H9 (cell line): Measurements from ENCODE around the gene NFE2. TPM values are rescaled to one million over a fixed set of nuclear protein-coding genes. Genes with fewer than 3 reads are reported as not detected.

Source experiments
- DNase-seq: peaks from one replicate; pipeline ENCODE4 v3.0.0-alpha.2; 2017
- H2AFZ ChIP-seq: one replicate; pipeline ENCODE4 v1.6.1; 2013; ENCODE audit warnings: mild to moderate bottlenecking, low read length, control low read depth, moderate library complexity
- H2AK5ac ChIP-seq: 2 replicates; pipeline ENCODE4 v1.6.1; 2013; ENCODE audit warnings: low read length, control low read depth, mixed read lengths; ENCODE audit not compliant: insufficient read length
- H2BK120ac ChIP-seq: one replicate; pipeline ENCODE4 v1.6.1; 2013; ENCODE audit warnings: low read depth, mild to moderate bottlenecking, low read length, control low read depth, inconsistent platforms; ENCODE audit not compliant: poor library complexity, severe bottlenecking
- H2BK12ac ChIP-seq: 2 replicates; pipeline ENCODE4 v1.6.1; 2013; ENCODE audit warnings: low read length, control low read depth, mixed read lengths, low read depth; ENCODE audit not compliant: insufficient read length
- H2BK15ac ChIP-seq: 2 replicates; pipeline ENCODE4 v1.6.1; 2013; ENCODE audit warnings: low read depth, low read length, control low read depth
- H2BK20ac ChIP-seq: one replicate; pipeline ENCODE4 v1.6.1; 2013; ENCODE audit warnings: low read depth, mild to moderate bottlenecking, low read length, control low read depth, inconsistent platforms; ENCODE audit not compliant: poor library complexity, severe bottlenecking
- H2BK5ac ChIP-seq: 2 replicates; pipeline ENCODE4 v1.6.1; 2013; ENCODE audit warnings: low read length, control low read depth, mixed read lengths; ENCODE audit not compliant: insufficient read length
- H3K14ac ChIP-seq: 2 replicates; pipeline ENCODE4 v1.6.1; 2013; ENCODE audit warnings: low read length, control low read depth; ENCODE audit not compliant: insufficient read depth
- H3K18ac ChIP-seq: 2 replicates; pipeline ENCODE4 v1.6.1; 2013; ENCODE audit warnings: low read depth, mild to moderate bottlenecking, mixed read lengths, low read length, control low read depth; ENCODE audit not compliant: insufficient read length
- H3K23ac ChIP-seq: 2 replicates; pipeline ENCODE4 v1.6.1; 2013; ENCODE audit warnings: low read length, control low read depth, mixed read lengths, low read depth; ENCODE audit not compliant: insufficient read length
- H3K23me2 ChIP-seq: 2 replicates; pipeline ENCODE4 v1.6.1; 2013; ENCODE audit warnings: low read depth, mild to moderate bottlenecking, mixed read lengths, low read length, control low read depth; ENCODE audit not compliant: insufficient read length, poor library complexity, severe bottlenecking
- H3K27ac ChIP-seq: 2 replicates; pipeline ENCODE4 v1.5.1; 2013; ENCODE audit warnings: low read length, control low read depth, mixed read lengths, low read depth; ENCODE audit not compliant: insufficient read length
- H3K27me3 ChIP-seq: 2 replicates; pipeline ENCODE4 v1.6.1; 2013; ENCODE audit warnings: low read length, control low read depth, inconsistent platforms; ENCODE audit not compliant: insufficient read depth
- H3K4ac ChIP-seq: 2 replicates; pipeline ENCODE4 v1.6.1; 2013; ENCODE audit warnings: low read depth, mild to moderate bottlenecking, control low read depth, inconsistent platforms, low read length, moderate library complexity
- H3K4me1 ChIP-seq: 2 replicates; pipeline ENCODE4 v1.6.1; 2013; ENCODE audit warnings: low read length, control low read depth, inconsistent platforms; ENCODE audit not compliant: insufficient read depth
- H3K4me2 ChIP-seq: 2 replicates; pipeline ENCODE4 v1.6.1; 2013; ENCODE audit warnings: low read length, control low read depth, mixed read lengths; ENCODE audit not compliant: insufficient read length, insufficient read depth
- H3K56ac ChIP-seq: 2 replicates; pipeline ENCODE4 v1.6.1; 2013; ENCODE audit warnings: low read depth, mild to moderate bottlenecking, mixed read lengths, low read length, control low read depth; ENCODE audit not compliant: insufficient read length
- H3K79me1 ChIP-seq: 2 replicates; pipeline ENCODE4 v1.6.1; 2013; ENCODE audit warnings: low read depth, mild to moderate bottlenecking, moderate library complexity, low read length, control low read depth, inconsistent platforms; ENCODE audit not compliant: insufficient read depth, poor library complexity, severe bottlenecking
- H3K79me2 ChIP-seq: 2 replicates; pipeline ENCODE4 v1.6.1; 2013; ENCODE audit warnings: low read length, control low read depth, inconsistent platforms; ENCODE audit not compliant: insufficient read depth
- H3K9ac ChIP-seq: 2 replicates; pipeline ENCODE4 v1.6.1; 2013; ENCODE audit warnings: low read length, control low read depth, mixed read lengths; ENCODE audit not compliant: insufficient read length; ENCODE audit errors: extremely low read depth
- H3K9me3 ChIP-seq: one replicate; pipeline ENCODE4 v1.6.1; 2013; ENCODE audit warnings: low read depth, low read length, inconsistent platforms; ENCODE audit not compliant: control insufficient read depth
- H3T11ph ChIP-seq: one replicate; pipeline ENCODE4 v1.6.1; 2013; ENCODE audit warnings: mild to moderate bottlenecking, low read length, control low read depth, inconsistent platforms
- H4K20me1 ChIP-seq: one replicate; pipeline ENCODE4 v1.6.1; 2013; ENCODE audit not compliant: control insufficient read depth, insufficient read length, insufficient read depth
- H4K5ac ChIP-seq: 2 replicates; pipeline ENCODE4 v1.6.1; 2013; ENCODE audit warnings: low read depth, mild to moderate bottlenecking, mixed read lengths, low read length, control low read depth; ENCODE audit not compliant: insufficient read length
- H4K8ac ChIP-seq: replicated peaks from 2 replicates; pipeline ENCODE4 v1.6.1; 2013; ENCODE audit warnings: low read length, control low read depth, mixed read lengths, low read depth; ENCODE audit not compliant: insufficient read length
- H4K91ac ChIP-seq: 2 replicates; pipeline ENCODE4 v1.6.1; 2013; ENCODE audit warnings: low read depth, mild to moderate bottlenecking, moderate library complexity, mixed read lengths, low read length, control low read depth; ENCODE audit not compliant: insufficient read length
- H3K27ac Mint-ChIP-seq, 3 experiments: 2 replicates in 2 of 3; 3 replicates in 1 of 3; pipeline ENCODE4 v1.8.0; 2020 to 2021; ENCODE audit warnings: mixed read lengths in 3 of 3, mild to moderate bottlenecking in 1 of 3, moderate library complexity in 1 of 3
- H3K27me3 Mint-ChIP-seq: 2 replicates; pipeline ENCODE4 v1.8.0; 2021; ENCODE audit warnings: low read depth, mild to moderate bottlenecking, moderate library complexity, mixed read lengths
- H3K36me3 Mint-ChIP-seq, 3 experiments: 2 replicates in 2 of 3; 3 replicates in 1 of 3; pipeline ENCODE4 v1.8.0; 2020 to 2021; ENCODE audit warnings: low read depth in 3 of 3, mixed read lengths in 3 of 3; ENCODE audit not compliant: insufficient read depth in 1 of 3
- H3K4me1 Mint-ChIP-seq, 2 experiments: 2 replicates each; pipeline ENCODE4 v1.8.0; 2020; ENCODE audit warnings: mixed read lengths in 2 of 2
- H3K4me3 Mint-ChIP-seq, 2 experiments: 2 replicates in 1 of 2; 3 replicates in 1 of 2; pipeline ENCODE4 v1.8.0; 2020 to 2021; ENCODE audit warnings: mild to moderate bottlenecking in 2 of 2, mixed read lengths in 2 of 2, moderate library complexity in 1 of 2
- H3K9me3 Mint-ChIP-seq, 2 experiments: 2 replicates in 1 of 2; 3 replicates in 1 of 2; pipeline ENCODE4 v1.8.0; 2020; ENCODE audit warnings: mild to moderate bottlenecking in 2 of 2, mixed read lengths in 2 of 2, moderate library complexity in 1 of 2
- CTCF ChIP-seq: fragments of 200-600 bp; sonication (generic); conservative IDR thresholded peaks from 3 replicates; pipeline ENCODE4 v1.8.0; 2021; ENCODE audit warnings: antibody characterized with exemption, mild to moderate bottlenecking
- WGBS: extraction: QIAGEN DNeasy Blood & Tissue Kit; methylation state at CpG from one replicate; pipeline ENCODE4 v1.1.7; 2013; ENCODE audit warnings: missing lambda C conversion rate, low lambda C conversion rate, mixed read lengths; ENCODE audit not compliant: insufficient read length; ENCODE audit errors: extremely low coverage; 5-methylcytosine and 5-hydroxymethylcytosine counted together
- total RNA-seq: library from RNA; stranded (reverse); gene quantifications from 2 replicates; pipeline ENCODE4 v1.2.1, GENCODE V29; 2021

The NFE2 gene
- total RNA-seq, 1 experiment from 2014 or later: 1.2 TPM

GRCh38 chr12:54333420-54334034 is 32.7 kb upstream of the NFE2 start:
- no peak overlapping the region for H3T11ph ChIP-seq
- no peak overlapping the region for H2AFZ ChIP-seq
- H4K91ac ChIP-seq: no peak overlapping the region
- no peak overlapping the region for H3K14ac ChIP-seq
- H2AK5ac ChIP-seq: no peak overlapping the region
- Mint-ChIP-seq H3K36me3 (peaks cover 0 to 2% (median 0%) of the 10 kb centered on the region in 3 experiments; a peak in 2 of 7 replicates), H3K4me1 (peaks cover 18 to 21% of the 10 kb centered on the region in 2 experiments), H3K4me3 (no peak overlapping the region), H3K9me3 (no peaks in the 10 kb centered on the region), H3K27ac (no peak overlapping the region), H3K27me3 (no peaks in the 10 kb centered on the region)
- H4K20me1 ChIP-seq: no peaks in the 10 kb centered on the region
- no peak overlapping the region for H4K5ac ChIP-seq
- no peak overlapping the region for H3K18ac ChIP-seq
- no peaks in the 10 kb centered on the region for H3K4me1 ChIP-seq
- no peak overlapping the region for H2BK20ac ChIP-seq
- H3K79me2 ChIP-seq: no peaks in the 10 kb centered on the region; the same call in 1 of the 2 replicates
- H3K4me2 ChIP-seq: no peak overlapping the region
- H3K23ac ChIP-seq: no peak overlapping the region
- H3K79me1 ChIP-seq: no peaks in the 10 kb centered on the region
- H3K56ac ChIP-seq: no peak overlapping the region
- H3K23me2 ChIP-seq: no peaks in the 10 kb centered on the region
- no peak overlapping the region for H2BK5ac ChIP-seq
- no peak overlapping the region for H3K9ac ChIP-seq
- H2BK12ac ChIP-seq: no peak overlapping the region
- H3K27me3 ChIP-seq: no peaks in the 10 kb centered on the region; the same call in 1 of the 2 replicates
- whole genome bisulfite sequencing: no CpG with 5 or more reads among the region's 4 CpGs
- H2BK15ac ChIP-seq: no peak overlapping the region
- H4K8ac ChIP-seq: no peak overlapping the region
- H2BK120ac ChIP-seq: no peak overlapping the region
- no peak for TF ChIP-seq CTCF
- DNase-seq: no peak
- no peaks in the 10 kb centered on the region for H3K9me3 ChIP-seq
- no peak overlapping the region for H3K4ac ChIP-seq
- no peak overlapping the region for H3K27ac ChIP-seq
